ENCODE measurements around the gene NUP160.

- TF ChIP-seq CTCF (IDR thresholded peaks at IDR 0.05) = no peak
- no peak for TF ChIP-seq POLR2A (IDR thresholded peaks at IDR 0.05)
- no peak for TF ChIP-seq POLR2AphosphoS5 (IDR thresholded peaks at IDR 0.05)
- no peak for TF ChIP-seq EP300 (IDR thresholded peaks at IDR 0.05; ENCODE audit: low read depth)
Observed at GRCh38 chr11:47773882-47774281, 74.3 kb downstream of the NUP160 start.
